HG03521 (cell line): ENCODE data around the gene SCLT1.
"Not testable (repeated sequence)": the region's sequence is repeated elsewhere in the genome, so short reads cannot be mapped to it uniquely, and the experiment has no call there.

ENCODE experiments used
- ATAC-seq: cut with Tn5 transposase; IDR thresholded peaks from one replicate; pipeline ENCODE4 v1.9.1; 2021; ENCODE audit warnings: mild to moderate bottlenecking, moderate library complexity; ENCODE audit not compliant: unreplicated experiment

Gene SCLT1

GRCh38 chr4:129077326-129077725 lies 16.0 kb downstream of the SCLT1 start:
- no peak for ATAC-seq

- not testable (repeated sequence) for ATAC-seq
These were observed 23.8 kb downstream of the SCLT1 start for GRCh38 chr4:129069537-129069936.

- no peak for ATAC-seq
These were observed 28.6 kb downstream of the SCLT1 start for GRCh38 chr4:129064717-129065116.

- ATAC-seq, result no peak
These were observed 29.7 kb downstream of the SCLT1 start for GRCh38 chr4:129063640-129064039.

GRCh38 chr4:129062580-129062979 lies 30.8 kb downstream of the SCLT1 start:
- ATAC-seq, result no peak

- ATAC-seq, result no peak
These were observed 34.3 kb downstream of the SCLT1 start for GRCh38 chr4:129059028-129059427.

- no peak for ATAC-seq
These were observed 47.0 kb downstream of the SCLT1 start for GRCh38 chr4:129046055-129046959.

GRCh38 chr4:129043523-129043922 lies 49.8 kb downstream of the SCLT1 start:
- ATAC-seq, result no peak

- ATAC-seq, result no peak
These were observed 52.9 kb downstream of the SCLT1 start for GRCh38 chr4:129040471-129040870.

- no peak for ATAC-seq
These were observed 56.2 kb downstream of the SCLT1 start for GRCh38 chr4:129037093-129037492.

GRCh38 chr4:129014566-129015509 lies 78.5 kb downstream of the SCLT1 start:
- ATAC-seq, result no peak

- ATAC-seq, result no peak
These were observed 85.2 kb downstream of the SCLT1 start for GRCh38 chr4:129008096-129008495.

- ATAC-seq, result no peak
These were observed 106.4 kb downstream of the SCLT1 start for GRCh38 chr4:128986908-128987307.

GRCh38 chr4:128986019-128986418 lies 107.3 kb downstream of the SCLT1 start:
- no peak for ATAC-seq

- no peak for ATAC-seq
These were observed 109.4 kb downstream of the SCLT1 start for GRCh38 chr4:128983771-128984485.

- no peak for ATAC-seq
These were observed 112.0 kb downstream of the SCLT1 start for GRCh38 chr4:128981377-128981776.

- no peak for ATAC-seq
These were observed 112.5 kb downstream of the SCLT1 start for GRCh38 chr4:128980816-128981326.

GRCh38 chr4:128979934-128980333 lies 113.4 kb downstream of the SCLT1 start:
- no peak for ATAC-seq

GRCh38 chr4:128978985-128979384 lies 114.4 kb downstream of the SCLT1 start:
- ATAC-seq, result no peak

GRCh38 chr4:128974136-128974581 lies 119.2 kb downstream of the SCLT1 start:
- ATAC-seq, result no peak

GRCh38 chr4:128973384-128973783 lies 120.0 kb downstream of the SCLT1 start:
- ATAC-seq, result no peak
